K562 (cell line): ENCODE measurements around the gene SART1. TPM values are rescaled to one million over a fixed set of nuclear protein-coding genes. Genes with fewer than 3 reads are reported as not detected.

Experiments used
- FOXM1 ChIP-seq, 2 experiments: fragments of 450-650 bp in 1 of 2; sonication (generic) in 1 of 2; formaldehyde crosslinking in 1 of 2; IDR thresholded peaks; 2 replicates each; pipeline versions ENCODE4 v1.6.1 to v1.9.0; 2017 to 2022; ENCODE audit warnings: low read depth in 2 of 2, mild to moderate bottlenecking in 2 of 2, missing genetic modification reagents in 1 of 2, moderate library complexity in 1 of 2
- HMGXB4 ChIP-seq: sonication (generic); formaldehyde crosslinking; IDR thresholded peaks from 2 replicates; pipeline ENCODE4 v1.8.1; 2023; ENCODE audit warnings: mild to moderate bottlenecking, missing genetic modification reagents
- MED1 ChIP-seq: sonication (generic); formaldehyde crosslinking; IDR thresholded peaks from 2 replicates; pipeline ENCODE4 v1.8.1; 2023; ENCODE audit warnings: missing genetic modification reagents, borderline replicate concordance
- NR3C1 ChIP-seq: sonication (generic); formaldehyde crosslinking; IDR thresholded peaks from 2 replicates; pipeline ENCODE4 v1.8.1; 2022; ENCODE audit warnings: missing genetic modification reagents
- PHF21A ChIP-seq: fragments of 450-650 bp; IDR thresholded peaks from 2 replicates; pipeline ENCODE4 v1.6.1; 2017; ENCODE audit warnings: low read depth, borderline replicate concordance
- RBM25 ChIP-seq: fragments of 200-400 bp; formaldehyde crosslinking; IDR thresholded peaks from 2 replicates; pipeline ENCODE4 v1.6.1; 2018; ENCODE audit warnings: low read length, low read depth, moderate library complexity; ENCODE audit not compliant: severe bottlenecking
- SIN3B ChIP-seq: fragments of 450-650 bp; IDR thresholded peaks from 2 replicates; pipeline ENCODE4 v1.6.1; 2017; ENCODE audit warnings: low read depth, mild to moderate bottlenecking, moderate library complexity
- SMAD4 ChIP-seq: fragments of 250-450 bp; sonication (Bioruptor Pico); conservative IDR thresholded peaks from 2 replicates; pipeline ENCODE4 v1.8.0; 2021; ENCODE audit warnings: inconsistent platforms, mild to moderate bottlenecking, moderate library complexity
- STAG1 ChIP-seq: sonication (generic); formaldehyde crosslinking; IDR thresholded peaks from 2 replicates; pipeline ENCODE4 v1.5.0; 2020; ENCODE audit warnings: missing genetic modification reagents, borderline replicate concordance
- THAP12 ChIP-seq: fragments of 250-450 bp; sonication (Bioruptor Pico); IDR thresholded peaks from 2 replicates; pipeline ENCODE4 v1.9.0; 2021; ENCODE audit warnings: mild to moderate bottlenecking, inconsistent platforms
- ZBTB33 ChIP-seq: sonication (generic); formaldehyde crosslinking; IDR thresholded peaks from 2 replicates; pipeline ENCODE4 v1.8.1; 2023; ENCODE audit warnings: mild to moderate bottlenecking, missing genetic modification reagents
- ZBTB9 ChIP-seq: fragments of 450-650 bp; formaldehyde crosslinking; IDR thresholded peaks from 2 replicates; pipeline ENCODE4 v1.4.0; 2020; ENCODE audit warnings: mild to moderate bottlenecking, moderate library complexity
- ZC3H4 ChIP-seq: sonication (generic); formaldehyde crosslinking; IDR thresholded peaks from 2 replicates; pipeline ENCODE4 v1.9.0; 2021; ENCODE audit warnings: missing genetic modification reagents, borderline replicate concordance
- ZHX1 ChIP-seq: fragments of 150-350 bp; conservative IDR thresholded peaks from 2 replicates; pipeline ENCODE4 v1.6.1; 2014; ENCODE audit warnings: low read length
- ZNF184 ChIP-seq: sonication (generic); formaldehyde crosslinking; IDR thresholded peaks from 2 replicates; pipeline ENCODE4 v1.5.0; 2020; ENCODE audit warnings: missing genetic modification reagents
- ZNF239 ChIP-seq: fragments of 250-450 bp; sonication (Bioruptor Pico); IDR thresholded peaks from 2 replicates; pipeline ENCODE4 v1.4.0; 2020; ENCODE audit warnings: mild to moderate bottlenecking
- ZNF384 ChIP-seq: IDR thresholded peaks from 2 replicates; pipeline ENCODE4 v1.6.1; 2012; ENCODE audit warnings: low read depth, low read length, improper control_type of control experiment
- polyA plus RNA-seq, 8 experiments: library from polyadenylated mRNA; depleted of rRNA in 4 of 8; stranded (reverse) in 5 of 8; unstranded in 3 of 8; fragments of >200 nt; fragmentation: Nextera tagmentation in 2 of 8; fragmentation: Illumina TruSeq in 1 of 8; extraction: Ambion mirVana in 2 of 8; extraction: Trizol in 1 of 8; gene quantifications; 2 replicates each; pipeline versions ENCODE4 v1.2.1 to v1.2.3, GENCODE V29; 2011 to 2014; ENCODE audit warnings: inconsistent platforms in 1 of 8, missing spikeins in 1 of 8
- total RNA-seq, 7 experiments: library from RNA; depleted of rRNA in 6 of 7; stranded (reverse); fragments of >200 nt in 6 of 7; fragmentation: Illumina TruSeq in 2 of 7; extraction: Trizol in 2 of 7; gene quantifications; 2 replicates each; pipeline versions ENCODE4 v1.2.1 to v1.2.3, GENCODE V29; 2011 to 2021; ENCODE audit warnings: low replicate concordance in 1 of 7

The SART1 gene
- total and polyA plus RNA-seq, 9 of the 15 experiments (the other 6 are each of a cell fraction or from before 2014, with no cell fraction given) = 4.8 to 84.1 (median 31.7) TPM

GRCh38 chr11:65919141-65919572, 42.4 kb upstream of the SART1 start, which contains the start of gene DRAP1 (continued):
- peak; percentile 48; the same call in 1 of the 2 replicates for TF ChIP-seq ZBTB9 (CRISPR knock-in tag)
- peak; percentile 68; the same call in 1 of the 2 replicates for TF ChIP-seq NR3C1 (CRISPR knock-in tag)
- peak; percentile 18; the same call in 1 of the 2 replicates for TF ChIP-seq ZNF384
- TF ChIP-seq ZC3H4 = no peak
- TF ChIP-seq THAP12 (CRISPR knock-in tag) = peak; percentile 92
- no peak for TF ChIP-seq PHF21A
- TF ChIP-seq ZNF239 (CRISPR knock-in tag) = peak; percentile 57; the same call in 1 of the 2 replicates
- TF ChIP-seq SMAD4 (CRISPR knock-in tag) = peak; percentile 99
- no peak for TF ChIP-seq ZNF184 (CRISPR knock-in tag)
- TF ChIP-seq RBM25 = peak; percentile 97
- TF ChIP-seq ZBTB33 (CRISPR knock-in tag) = peak; percentile 90
- TF ChIP-seq HMGXB4 = 0 out of 2 replicates have a peak, but pooled peaks have one; percentile 26
- TF ChIP-seq MED1 = no peak
- TF ChIP-seq ZHX1 = peak; percentile 44; the same call in 1 of the 2 replicates
- TF ChIP-seq FOXM1 (IDR thresholded peaks at IDR 0.05; ENCODE audit: low read depth) = peak; percentile 99
- 0 out of 2 replicates have a peak, but pooled peaks have one; percentile 47 for TF ChIP-seq FOXM1 (CRISPR knock-in tag; IDR thresholded peaks at IDR 0.05; ENCODE audit: low read depth)
- TF ChIP-seq STAG1 = no peak
- TF ChIP-seq SIN3B = peak; percentile 60; the same call in 1 of the 2 replicates
